Measurements from ENCODE around the gene SURF1.
"Not testable (repeated sequence)": the region's sequence is repeated elsewhere in the genome, so short reads cannot be mapped to it uniquely, and the experiment has no call there.

The SURF1 gene

GRCh38 chr9:133382507-133383141, 26.3 kb upstream of the SURF1 start:
- DNase-seq, result no peak

GRCh38 chr9:133380734-133381133, 24.4 kb upstream of the SURF1 start:
- DNase-seq, result no peak

- no peak for DNase-seq
Measured at GRCh38 chr9:133379153-133380086, 23.1 kb upstream of the SURF1 start.

- no peak for DNase-seq
Measured at GRCh38 chr9:133378408-133378962, 22.2 kb upstream of the SURF1 start.

- DNase-seq, result no peak
Measured at GRCh38 chr9:133377721-133378216, 21.5 kb upstream of the SURF1 start.

- DNase-seq, result not testable (repeated sequence)
Measured at GRCh38 chr9:133377280-133377679, 21.0 kb upstream of the SURF1 start.

GRCh38 chr9:133375724-133376654, 19.7 kb upstream of the SURF1 start, which contains the start of the genes STKLD1 and SURF4:
Gene STKLD1 (plus strand): TSS chr9:133376366. CDS start chr9:133376474, 108 bp downstream.
Gene SURF4 (minus strand): TSS chr9:133376060. CDS start chr9:133375969, 91 bp downstream.
- peak; percentile 92 for DNase-seq

- peak; percentile 23 for DNase-seq
Measured at GRCh38 chr9:133375116-133375723, 18.9 kb upstream of the SURF1 start.

GRCh38 chr9:133374612-133375115, 18.4 kb upstream of the SURF1 start:
- DNase-seq, result no peak

- DNase-seq, result no peak
Measured at GRCh38 chr9:133372144-133372543, 15.9 kb upstream of the SURF1 start.

- no peak for DNase-seq
Measured at GRCh38 chr9:133371261-133371711, 15.0 kb upstream of the SURF1 start.

- DNase-seq, result no peak
Measured at GRCh38 chr9:133370685-133371084, 14.4 kb upstream of the SURF1 start.

- DNase-seq, result no peak
Measured at GRCh38 chr9:133369933-133370332, 13.6 kb upstream of the SURF1 start.

- no peak for DNase-seq
Measured at GRCh38 chr9:133369422-133369821, 13.1 kb upstream of the SURF1 start.

- peak; percentile 88 for DNase-seq
Measured at GRCh38 chr9:133368249-133368881, 12.1 kb upstream of the SURF1 start.

- no peak for DNase-seq
Measured at GRCh38 chr9:133367778-133368177, 11.5 kb upstream of the SURF1 start.

GRCh38 chr9:133367221-133367620, 10.9 kb upstream of the SURF1 start:
- no peak for DNase-seq

- DNase-seq, result no peak
Measured at GRCh38 chr9:133366435-133366834, 10.1 kb upstream of the SURF1 start.

- no peak for DNase-seq
Measured at GRCh38 chr9:133362359-133363044, 6.2 kb upstream of the SURF1 start.

- DNase-seq, result no peak
Measured at GRCh38 chr9:133361507-133362092, 5.3 kb upstream of the SURF1 start.
